ENCODE results near the gene LMTK3.

DNA sequence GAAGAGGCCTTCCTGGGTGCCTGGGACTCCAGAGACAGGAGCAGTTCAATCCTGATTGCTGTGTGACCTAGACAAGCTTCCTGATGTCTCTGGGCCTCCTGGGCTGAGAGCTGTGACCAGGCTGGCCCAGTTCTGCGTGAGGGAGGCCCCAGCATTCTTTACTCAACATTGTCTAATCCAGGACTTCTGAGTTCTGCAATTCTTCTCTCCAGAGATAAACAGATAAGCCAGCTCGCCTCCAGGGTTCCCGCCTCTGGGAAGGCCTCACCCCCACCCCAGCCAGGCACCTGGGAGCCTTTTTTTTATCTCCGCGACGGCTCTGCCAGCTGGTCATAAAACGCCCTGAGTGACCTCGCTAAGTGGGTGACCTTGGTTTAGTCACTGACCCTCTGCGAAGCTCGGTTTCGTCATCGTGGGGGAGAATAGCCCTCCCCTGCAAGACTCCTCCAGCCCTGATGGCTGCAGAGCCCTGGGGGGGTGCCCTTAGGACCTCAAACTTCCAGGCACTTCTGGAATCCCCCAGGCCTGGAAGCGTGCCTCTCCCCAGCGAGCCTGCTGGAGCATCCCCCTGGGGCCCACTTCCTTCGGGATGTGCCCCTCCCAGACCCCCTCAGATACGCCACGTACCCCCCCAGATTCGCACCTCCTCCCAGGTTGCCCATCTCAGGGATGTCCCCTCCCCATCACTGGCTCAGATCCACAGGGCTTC lies 42.2 kb upstream of the LMTK3 start:
- TF ChIP-seq, protein P1, sequence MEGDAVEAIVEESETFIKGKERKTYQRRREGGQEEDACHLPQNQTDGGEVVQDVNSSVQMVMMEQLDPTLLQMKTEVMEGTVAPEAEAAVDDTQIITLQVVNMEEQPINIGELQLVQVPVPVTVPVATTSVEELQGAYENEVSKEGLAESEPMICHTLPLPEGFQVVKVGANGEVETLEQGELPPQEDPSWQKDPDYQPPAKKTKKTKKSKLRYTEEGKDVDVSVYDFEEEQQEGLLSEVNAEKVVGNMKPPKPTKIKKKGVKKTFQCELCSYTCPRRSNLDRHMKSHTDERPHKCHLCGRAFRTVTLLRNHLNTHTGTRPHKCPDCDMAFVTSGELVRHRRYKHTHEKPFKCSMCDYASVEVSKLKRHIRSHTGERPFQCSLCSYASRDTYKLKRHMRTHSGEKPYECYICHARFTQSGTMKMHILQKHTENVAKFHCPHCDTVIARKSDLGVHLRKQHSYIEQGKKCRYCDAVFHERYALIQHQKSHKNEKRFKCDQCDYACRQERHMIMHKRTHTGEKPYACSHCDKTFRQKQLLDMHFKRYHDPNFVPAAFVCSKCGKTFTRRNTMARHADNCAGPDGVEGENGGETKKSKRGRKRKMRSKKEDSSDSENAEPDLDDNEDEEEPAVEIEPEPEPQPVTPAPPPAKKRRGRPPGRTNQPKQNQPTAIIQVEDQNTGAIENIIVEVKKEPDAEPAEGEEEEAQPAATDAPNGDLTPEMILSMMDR (IDR thresholded peaks at IDR 0.05; ENCODE audit: poor library complexity, severe bottlenecking), result no peak
- no peak for TF ChIP-seq RAD21 (conservative IDR thresholded peaks at IDR 0.05)
- TF ChIP-seq POLR2AphosphoS5 (IDR thresholded peaks at IDR 0.05), result no peak
- TF ChIP-seq REST (IDR thresholded peaks at IDR 0.05; ENCODE audit: borderline replicate concordance), result no peak
- TF ChIP-seq EZH2 (IDR thresholded peaks at IDR 0.05; ENCODE audit: borderline replicate concordance, insufficient read depth, low read length, poor library complexity, severe bottlenecking), result no peak
